SK-N-MC (cell line): Measurements from ENCODE around the gene TECPR2.

Experiments
- EZH2 ChIP-seq: fragments of 200-600 bp; sonication (generic); IDR thresholded peaks from one replicate; pipeline ENCODE4 v1.6.1; 2017; ENCODE audit warnings: antibody characterized with exemption
- FOXP2 ChIP-seq: optimal IDR thresholded peaks from 2 replicates; pipeline ENCODE3; 2011; ENCODE audit warnings: mild to moderate bottlenecking, moderate library complexity; ENCODE audit not compliant: insufficient read depth; ENCODE audit errors: extremely low read length, control extremely low read depth
- POLR2AphosphoS5 ChIP-seq: IDR thresholded peaks from 2 replicates; pipeline ENCODE4 v1.6.1; 2012; ENCODE audit warnings: mild to moderate bottlenecking, low read depth, low read length, borderline replicate concordance

DNA sequence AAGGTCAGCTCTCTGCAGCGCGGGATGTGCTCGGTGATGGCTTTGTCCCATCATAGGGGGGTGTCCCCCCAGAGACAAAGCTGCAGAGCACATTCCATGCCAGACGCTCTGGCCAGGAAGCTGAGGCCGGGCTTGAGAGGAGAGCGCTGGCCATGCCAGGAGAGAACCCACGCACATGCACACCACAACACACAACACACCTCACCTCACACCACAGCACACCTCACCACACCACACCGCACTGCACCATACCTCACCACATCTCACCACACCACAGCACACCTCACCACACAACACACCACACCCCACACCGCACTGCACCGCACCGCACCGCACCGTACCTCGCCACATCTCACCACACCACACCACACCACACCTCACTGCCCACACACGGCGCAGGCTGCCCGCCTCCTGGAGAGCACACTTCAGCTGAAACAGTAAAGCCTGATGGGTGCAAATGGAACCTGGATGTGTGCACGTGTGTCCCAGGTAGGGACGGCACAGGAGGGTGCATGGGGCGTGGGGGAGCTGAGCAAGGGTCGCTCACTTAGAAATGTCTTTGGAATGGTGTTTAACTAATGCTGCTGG, 136.0 kb downstream of the TECPR2 start:
- TF ChIP-seq FOXP2 (no peak), EZH2 (no peak), POLR2AphosphoS5 (no peak)
